Left kidney (tissue), 2 donors: Measurements from ENCODE around the gene CECR2. TPM values are rescaled to one million over a fixed set of nuclear protein-coding genes. Genes with fewer than 3 reads are reported as not detected.
"Not testable (repeated sequence)": the region's sequence is repeated elsewhere in the genome, so short reads cannot be mapped to it uniquely, and the experiment has no call there.

Experiments used
- DNase-seq: peaks from one replicate; pipeline ENCODE4 v3.0.0-alpha.2; 2013
- polyA plus RNA-seq: library from polyadenylated mRNA; unstranded; fragments of 120-200 nt; gene quantifications from one replicate; pipeline ENCODE4 v1.2.1, GENCODE V29; 2013; ENCODE audit not compliant: insufficient read length

The CECR2 gene
- polyA plus RNA-seq, 1 donor: 23.2 TPM

DNA sequence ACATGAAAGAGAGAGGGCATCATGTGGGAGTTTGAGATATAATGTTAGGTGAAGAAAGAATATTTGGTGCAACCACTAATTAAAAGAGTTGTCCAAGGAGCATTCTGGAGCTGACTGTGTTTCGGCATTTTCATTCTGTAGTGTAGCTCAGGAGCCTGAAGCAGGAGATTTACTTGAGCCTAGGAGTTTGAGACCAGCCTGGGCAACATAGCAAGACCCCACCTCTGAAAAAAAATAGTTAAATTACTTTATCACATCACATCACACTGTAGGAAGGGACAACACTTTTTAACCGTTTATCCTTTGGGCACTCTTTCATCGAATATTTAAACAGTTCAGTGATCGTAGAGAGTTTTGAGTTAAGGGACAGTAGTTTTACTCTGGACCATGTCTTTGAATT is 143.7 kb downstream of the CECR2 start:
- no peak for DNase-seq

DNA sequence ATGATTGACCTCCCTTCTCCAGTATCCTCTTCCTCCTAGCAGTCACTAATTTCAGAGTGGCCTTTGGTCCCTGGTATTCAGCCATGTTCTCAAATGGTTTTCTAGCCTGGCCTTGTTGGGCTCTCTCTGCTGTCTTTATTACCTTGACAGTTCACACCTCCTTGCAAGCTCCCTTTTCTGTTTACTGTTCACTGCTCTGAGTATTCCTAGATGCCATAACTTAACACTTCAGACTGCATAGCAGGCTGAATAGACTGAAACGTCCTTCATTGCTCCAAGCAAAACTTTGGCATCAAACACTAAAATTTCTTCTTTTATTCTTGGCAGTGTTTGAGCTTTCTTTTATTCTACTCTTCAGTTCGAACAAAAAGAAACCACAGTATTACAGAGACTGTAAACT is 144.4 kb downstream of the CECR2 start:
- DNase-seq: no peak

DNA sequence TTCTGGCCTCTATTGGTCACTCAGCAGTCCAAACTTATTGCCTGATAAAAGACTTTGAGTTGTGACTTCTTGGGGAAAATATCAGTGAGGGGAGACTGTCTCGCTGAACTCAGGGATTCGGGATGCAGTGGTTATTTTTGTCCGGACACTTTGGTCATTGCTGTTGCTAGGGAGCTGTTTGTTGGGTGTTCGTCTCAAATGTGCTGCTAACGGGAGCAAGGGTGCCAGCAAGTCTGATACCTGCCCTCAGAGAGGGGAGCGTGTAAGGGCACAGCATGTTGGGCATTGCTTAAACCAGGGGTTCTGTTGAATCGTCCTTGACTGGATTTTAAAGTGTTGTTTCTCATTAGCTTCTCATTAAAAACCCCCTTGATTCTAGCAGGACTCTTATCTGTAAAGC is 144.8 kb downstream of the CECR2 start:
- DNase-seq: no peak

DNA sequence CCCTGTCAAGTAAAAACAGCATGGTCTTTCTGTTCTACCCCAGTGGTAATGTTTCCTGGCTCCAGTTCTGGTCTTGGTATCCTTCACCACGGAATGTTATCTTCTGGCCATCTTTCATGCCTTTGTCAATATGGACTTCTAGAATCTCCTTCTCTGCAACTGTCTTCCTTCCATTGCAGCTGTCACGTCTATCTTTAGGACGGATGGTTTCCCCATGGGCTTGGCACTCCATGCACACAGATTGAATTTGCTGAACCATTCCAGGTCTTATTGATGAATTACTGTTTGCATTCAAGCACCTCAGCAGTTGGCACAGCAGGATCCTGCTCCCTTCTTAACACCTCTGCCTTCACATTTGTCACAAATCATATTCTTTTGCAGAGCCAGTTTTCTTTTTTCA is 149.1 kb downstream of the CECR2 start:
- no peak for DNase-seq

DNA sequence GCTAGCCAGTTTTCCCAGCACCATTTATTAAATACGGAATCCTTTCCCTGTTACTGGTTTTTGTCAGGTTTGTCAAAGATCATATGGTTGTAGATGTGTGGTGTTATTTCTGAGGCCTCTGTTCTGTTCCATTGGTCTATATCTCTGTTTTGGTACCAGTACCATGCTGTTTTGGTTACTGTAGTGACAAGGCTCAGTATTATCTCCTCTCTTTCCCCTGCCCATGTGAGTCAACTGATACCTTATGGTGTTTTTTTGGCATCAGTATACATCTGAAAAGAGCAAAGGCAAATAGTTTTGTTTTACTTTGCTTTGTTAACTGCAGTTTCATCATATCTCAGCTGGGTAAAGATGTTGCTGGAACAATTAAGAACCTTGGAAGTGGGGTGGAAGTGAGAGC is 152.7 kb downstream of the CECR2 start:
- DNase-seq: not testable (repeated sequence)

DNA sequence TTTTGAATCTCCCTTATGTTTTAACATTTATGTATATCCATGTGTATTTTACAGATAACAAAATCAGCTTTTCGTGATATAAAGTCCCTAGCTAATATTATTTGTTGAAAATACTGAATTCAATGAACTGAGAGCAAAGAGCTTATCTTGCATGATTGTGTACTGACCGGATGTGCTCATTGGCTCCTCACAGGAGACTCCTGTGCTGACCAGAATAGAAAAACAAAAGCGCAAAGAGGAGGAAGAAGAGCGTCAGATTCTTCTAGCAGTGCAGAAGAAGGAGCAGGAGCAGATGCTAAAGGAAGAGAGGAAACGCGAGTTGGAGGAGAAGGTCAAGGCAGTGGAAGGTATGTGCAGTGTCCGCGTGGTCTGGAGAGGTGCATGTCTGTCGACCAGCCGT is 154.7 kb downstream of the CECR2 start:
- no peak for DNase-seq

DNA sequence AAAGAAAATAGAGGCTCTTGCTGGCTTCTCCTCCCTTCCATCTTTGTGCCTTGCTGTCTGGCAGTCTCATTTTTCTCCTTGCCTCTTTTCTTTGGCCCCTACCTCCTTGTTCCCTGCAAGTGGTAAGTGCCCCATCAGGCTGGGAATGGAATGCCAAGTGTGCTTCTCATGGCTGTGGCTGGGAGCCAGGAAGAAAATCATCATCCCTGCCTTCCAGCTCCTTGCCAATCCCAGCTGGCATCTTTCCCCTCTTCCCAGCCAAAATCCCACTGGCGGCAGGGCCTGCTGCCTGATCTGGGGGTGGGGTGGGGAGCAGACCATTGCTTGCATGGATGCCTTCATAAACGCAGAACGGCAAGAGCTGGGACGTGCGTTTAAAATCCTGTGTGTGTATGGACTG is 167.0 kb downstream of the CECR2 start:
- DNase-seq: no peak

DNA sequence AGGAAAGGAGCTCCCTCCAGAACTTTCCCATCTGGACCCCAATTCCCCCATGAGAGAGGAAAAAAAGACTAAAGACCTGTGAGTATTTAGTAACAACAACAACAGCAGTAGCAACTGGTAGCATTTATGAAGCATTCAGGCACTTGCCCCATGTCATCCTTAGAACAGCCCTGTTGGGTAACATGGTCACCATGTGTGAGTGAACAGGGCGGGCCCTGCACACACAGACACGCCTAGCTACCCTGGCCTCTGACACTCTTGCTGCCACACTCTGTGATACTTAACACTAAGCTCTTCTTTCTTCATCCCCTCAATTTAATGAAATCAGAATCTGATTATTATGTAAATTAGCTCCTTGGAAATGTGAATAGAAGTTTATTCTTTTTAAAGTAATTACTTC is 167.9 kb downstream of the CECR2 start:
- no peak for DNase-seq

DNA sequence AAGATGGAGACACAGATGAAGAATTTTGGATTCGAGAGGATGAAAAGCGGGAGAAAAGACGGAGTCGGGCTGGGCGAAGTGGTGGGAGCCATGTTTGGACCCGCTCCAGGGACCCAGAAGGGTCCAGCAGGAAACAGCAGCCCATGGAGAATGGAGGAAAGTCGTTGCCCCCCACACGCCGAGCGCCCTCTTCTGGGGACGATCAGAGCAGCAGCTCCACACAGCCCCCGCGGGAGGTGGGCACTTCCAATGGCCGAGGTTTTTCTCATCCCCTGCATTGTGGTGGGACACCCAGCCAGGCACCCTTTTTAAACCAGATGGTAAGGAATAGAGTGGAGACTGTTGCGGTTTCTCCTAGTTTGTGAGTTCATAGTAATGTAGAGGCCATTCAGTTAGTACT is 171.2 kb downstream of the CECR2 start:
- no peak for DNase-seq

DNA sequence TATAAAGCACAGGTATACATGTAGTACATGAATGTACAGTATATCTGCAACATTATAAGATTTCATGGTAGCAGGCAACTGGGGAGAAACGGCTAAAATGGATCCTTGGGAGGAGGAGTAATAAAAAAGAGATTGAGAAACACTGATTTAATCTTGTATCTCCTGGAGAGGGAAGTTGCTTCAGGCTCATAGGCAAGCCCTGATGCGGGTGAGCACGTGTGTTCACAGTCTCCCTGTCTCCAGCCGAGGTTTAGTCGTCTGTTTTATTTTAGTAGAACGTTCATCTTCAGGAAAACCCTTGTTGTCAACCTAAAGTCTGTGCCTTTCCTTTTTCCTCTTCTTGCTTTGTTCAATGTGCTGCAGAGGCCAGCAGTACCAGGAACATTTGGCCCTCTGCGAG is 172.2 kb downstream of the CECR2 start:
- DNase-seq: no peak

DNA sequence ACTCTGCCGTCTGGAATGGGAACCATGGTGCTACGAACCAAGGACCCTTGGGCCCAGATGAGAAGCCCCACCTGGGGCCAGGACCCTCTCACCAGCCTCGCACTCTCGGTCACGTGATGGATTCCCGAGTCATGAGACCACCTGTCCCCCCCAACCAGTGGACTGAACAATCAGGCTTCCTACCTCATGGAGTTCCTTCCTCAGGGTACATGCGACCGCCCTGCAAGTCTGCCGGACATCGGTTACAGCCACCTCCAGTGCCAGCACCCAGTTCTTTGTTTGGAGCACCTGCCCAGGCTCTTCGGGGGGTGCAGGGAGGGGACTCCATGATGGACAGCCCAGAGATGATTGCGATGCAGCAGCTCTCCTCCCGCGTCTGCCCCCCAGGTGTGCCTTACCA is 173.2 kb downstream of the CECR2 start:
- no peak for DNase-seq

DNA sequence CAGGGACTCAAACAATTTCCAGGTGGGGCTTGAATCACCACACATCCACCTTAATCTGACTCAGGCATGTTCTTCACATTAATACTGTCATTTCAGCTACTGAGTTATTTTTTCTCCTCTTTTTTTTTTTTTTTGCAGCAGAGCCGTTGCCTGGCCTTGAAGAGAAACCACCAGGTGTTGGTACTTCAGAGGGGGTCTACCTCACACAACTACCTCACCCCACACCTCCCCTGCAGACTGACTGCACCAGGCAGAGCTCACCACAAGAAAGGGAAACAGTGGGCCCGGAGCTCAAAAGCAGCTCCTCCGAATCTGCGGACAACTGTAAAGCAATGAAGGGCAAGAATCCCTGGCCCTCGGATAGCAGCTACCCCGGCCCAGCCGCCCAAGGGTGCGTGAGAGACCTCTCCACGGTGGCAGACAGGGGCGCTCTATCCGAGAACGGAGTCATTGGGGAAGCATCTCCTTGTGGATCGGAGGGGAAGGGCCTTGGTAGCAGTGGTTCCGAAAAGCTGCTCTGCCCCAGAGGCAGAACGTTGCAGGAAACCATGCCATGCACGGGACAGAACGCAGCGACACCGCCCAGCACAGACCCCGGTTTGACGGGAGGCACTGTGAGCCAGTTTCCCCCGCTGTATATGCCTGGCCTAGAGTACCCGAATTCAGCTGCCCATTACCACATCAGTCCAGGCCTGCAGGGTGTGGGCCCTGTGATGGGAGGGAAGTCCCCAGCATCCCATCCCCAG is 178.9 kb downstream of the CECR2 start:
- DNase-seq: no peak

DNA sequence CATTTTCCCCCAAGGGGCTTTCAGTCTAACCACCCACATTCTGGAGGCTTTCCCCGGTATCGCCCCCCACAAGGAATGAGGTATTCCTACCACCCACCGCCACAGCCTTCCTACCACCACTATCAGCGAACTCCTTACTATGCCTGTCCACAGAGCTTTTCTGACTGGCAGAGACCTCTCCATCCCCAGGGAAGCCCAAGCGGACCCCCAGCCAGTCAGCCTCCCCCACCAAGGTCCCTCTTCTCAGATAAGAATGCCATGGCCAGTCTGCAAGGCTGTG is 179.4 kb downstream of the CECR2 start:
- no peak for DNase-seq

DNA sequence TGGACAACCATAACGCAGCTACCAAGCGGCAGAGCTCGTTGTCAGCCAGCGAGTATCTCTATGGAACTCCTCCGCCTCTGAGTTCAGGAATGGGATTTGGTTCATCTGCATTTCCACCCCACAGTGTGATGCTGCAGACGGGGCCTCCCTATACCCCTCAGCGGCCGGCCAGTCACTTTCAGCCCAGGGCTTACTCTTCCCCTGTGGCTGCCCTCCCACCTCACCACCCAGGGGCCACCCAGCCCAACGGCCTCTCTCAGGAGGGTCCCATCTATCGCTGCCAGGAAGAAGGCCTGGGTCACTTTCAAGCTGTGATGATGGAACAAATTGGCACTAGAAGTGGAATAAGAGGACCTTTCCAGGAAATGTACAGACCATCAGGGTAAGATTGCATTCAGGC is 179.9 kb downstream of the CECR2 start:
- no peak for DNase-seq

DNA sequence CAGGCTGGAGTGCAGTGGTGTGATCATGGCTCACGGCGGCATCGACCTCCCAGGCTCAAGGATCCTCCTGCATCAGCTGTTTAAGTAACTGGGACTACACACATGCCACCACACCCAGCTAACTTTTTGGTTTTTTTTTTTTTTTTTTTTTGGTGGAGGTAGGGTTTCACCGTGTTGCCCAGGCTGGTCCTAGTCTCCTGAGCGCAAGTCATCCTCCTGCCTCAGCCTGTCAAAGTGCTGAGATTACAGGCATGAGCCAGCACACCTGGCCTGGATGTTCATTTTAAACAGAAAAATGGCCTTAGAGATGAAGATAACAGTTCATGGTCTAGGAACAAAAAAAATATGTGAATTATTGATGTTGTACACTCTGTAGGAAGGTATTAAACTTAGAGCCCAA is 180.4 kb downstream of the CECR2 start:
- no peak for DNase-seq

DNA sequence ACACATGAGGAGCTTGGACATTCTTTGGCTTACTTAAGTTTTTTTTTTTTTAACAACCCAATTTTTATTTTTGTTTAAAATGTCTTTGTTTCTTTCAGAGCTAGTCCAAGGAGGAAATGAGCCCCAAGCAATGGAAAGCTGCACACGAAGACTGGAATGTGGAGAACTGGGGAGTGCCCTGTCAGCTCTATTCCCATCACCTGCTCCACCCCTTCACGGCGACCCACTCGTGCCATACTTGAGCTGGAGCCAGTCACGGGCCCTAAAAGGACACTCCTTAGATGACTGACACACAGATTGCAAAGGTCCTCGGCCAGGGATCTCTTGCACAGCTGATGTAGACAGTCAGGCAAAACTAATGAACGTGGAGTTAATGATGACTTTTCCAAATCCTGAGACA is 183.5 kb downstream of the CECR2 start:
- no peak for DNase-seq

DNA sequence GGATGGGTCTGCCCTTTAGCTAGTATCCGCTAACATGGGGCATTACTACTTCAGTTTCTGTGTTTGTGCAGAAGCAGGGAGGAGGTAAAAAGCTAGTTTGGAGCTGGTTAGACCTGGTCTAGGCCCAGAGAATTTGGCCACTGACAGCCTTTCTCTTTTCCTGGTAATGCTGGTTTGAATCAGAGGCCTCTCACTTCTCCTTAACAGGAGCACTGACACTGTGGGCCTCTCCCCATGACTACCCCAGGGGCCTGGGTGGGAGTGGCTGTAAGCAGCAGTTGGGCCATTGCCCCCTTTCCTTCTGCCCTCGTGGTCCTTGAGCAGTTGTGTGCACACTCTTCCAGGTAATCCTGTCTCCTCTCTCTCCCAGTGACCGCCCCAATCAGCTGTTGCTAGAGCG is 185.6 kb downstream of the CECR2 start:
- DNase-seq: no peak

DNA sequence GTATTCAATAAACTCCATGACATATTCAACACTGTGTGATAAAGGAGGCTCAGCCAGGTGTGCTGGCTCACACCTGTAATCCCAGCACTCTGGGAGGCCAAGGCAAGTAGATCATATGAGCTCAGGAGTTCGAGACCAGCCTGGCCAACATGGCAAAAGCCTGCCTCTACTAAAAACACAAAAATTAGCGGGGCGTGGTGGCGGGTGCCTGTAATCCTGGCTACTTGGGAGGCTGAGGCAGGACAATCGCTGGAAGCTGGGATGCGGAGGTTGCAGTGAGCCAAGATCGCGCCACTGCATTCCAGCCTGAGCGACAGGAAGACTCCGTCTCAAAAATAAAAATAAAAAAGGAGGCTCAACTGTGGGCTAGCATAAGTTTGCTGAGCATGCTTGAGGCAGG is 189.9 kb downstream of the CECR2 start:
- DNase-seq: no peak

DNA sequence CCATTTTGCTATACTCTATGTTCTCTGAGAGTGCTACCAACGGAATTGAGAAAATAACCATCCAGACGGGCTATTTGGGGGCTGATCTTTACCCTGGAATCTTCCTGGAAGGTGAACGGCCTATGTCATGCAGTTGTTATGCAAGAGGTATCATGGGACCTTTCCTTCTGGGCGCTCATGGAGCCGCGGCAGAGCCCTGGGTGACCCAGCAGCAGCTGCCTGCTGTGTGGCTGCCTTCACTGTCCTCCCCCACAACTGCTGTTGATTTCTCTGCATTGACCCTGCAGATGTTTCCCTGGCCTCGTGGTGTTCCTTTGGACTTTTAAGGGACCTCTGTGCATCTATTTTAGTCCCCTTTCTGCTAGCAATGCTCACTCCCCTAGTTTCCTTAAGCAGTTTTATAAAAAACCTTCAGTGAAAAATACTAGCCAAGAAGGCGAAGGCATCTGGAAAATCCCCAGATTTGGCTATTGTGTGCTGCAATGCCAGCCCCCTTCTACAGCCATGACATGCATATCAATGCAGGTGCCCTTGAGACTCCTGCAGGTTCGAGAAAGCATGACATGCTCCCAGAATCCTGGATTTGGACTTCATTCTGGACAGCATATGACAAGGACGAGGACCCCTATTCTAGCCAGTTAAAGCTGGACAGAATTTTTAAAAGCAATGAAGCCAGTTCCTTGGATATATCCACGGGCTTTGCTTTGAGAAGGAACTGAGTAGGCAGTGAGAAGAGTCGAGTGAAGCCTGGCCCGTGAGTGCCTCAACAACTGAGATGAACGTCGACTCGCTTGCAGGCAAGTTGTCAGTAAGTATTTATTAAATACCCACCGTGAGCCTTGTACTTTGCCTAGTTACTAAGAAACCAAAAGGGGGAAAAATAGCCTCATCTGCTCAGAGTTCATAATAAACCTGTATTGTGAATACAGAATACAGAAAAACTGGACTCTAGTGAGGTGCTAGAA is 193.9 kb downstream of the CECR2 start, which contains the start of gene SLC25A18:
Gene SLC25A18 (plus strand): TSS at position 593 of the 965 bp plus-strand sequence. CDS start 16,447 bp downstream, outside the sequence.
- no peak for DNase-seq

DNA sequence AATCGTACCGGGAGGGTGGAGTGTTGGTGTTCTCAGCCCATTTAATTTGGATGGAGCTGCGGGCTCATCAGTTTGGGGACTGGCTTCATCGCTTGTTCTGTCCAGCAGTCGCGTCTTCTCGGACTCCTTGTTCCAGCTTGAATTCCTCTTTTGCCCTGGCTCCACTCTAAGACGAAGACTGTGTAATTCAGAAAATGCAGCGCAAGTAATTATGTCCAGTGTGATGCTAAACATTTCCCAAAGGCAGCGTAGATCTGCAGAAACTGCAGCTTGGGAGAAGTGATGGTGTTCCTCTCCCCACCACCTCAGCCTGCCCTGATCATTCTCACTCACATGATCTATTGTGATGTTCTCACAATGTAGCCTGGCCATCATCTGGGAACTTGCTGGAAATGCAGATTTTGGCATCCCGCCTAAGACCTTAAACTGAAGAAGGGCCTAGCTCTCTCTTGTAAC is 194.7 kb downstream of the CECR2 start:
- DNase-seq: no peak

DNA sequence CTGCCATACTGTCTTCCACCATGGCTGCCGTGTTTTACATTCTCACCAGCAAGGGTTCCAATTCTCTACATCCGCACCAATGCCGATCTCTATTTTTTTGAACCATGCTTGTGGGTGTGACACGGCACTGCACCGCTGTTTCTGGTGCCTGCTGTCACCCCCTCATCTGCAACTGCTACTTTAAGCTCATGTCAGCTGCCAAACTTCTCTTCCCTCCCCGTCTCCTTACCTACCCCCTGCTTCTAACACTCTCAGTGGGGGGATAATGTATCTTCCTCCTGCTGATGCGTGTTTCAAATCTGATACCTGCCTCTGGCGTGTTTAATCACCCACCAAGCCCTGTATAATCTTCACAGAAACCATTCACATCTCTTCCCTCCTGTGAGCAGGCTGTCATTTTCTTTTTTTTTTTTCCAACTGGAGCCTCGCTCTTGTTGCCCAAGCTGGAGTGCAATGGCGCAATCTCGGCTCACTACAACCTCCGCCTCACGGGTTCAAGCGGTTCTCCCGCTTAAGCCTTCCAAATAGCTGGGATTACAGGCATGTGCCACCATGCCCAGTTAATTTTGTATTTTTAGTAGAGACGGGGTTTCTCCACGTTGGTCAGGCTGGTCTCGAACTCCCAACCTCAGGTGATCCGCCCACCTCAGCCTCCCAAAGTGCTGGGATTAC is 196.9 kb downstream of the CECR2 start:
- DNase-seq: not testable (repeated sequence)

DNA sequence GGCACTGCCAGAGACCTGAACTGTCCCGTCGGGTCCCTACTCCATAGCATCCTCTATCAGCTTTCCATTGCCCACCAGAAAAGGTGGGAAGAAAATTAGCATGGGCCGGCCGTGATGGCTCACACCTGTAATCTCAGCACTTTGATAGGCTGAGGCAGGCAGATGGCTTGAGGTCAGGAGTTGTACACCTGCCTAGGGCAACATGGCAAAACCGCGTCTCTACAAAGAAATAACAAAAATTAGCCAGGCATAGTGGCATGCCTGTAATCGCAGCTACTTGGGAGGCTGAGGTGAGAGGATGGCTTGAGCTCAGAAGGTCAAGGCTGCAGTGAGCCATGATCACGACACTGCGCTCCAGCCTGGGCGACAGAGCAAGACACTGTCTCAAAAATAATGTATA is 197.5 kb downstream of the CECR2 start:
- no peak for DNase-seq

DNA sequence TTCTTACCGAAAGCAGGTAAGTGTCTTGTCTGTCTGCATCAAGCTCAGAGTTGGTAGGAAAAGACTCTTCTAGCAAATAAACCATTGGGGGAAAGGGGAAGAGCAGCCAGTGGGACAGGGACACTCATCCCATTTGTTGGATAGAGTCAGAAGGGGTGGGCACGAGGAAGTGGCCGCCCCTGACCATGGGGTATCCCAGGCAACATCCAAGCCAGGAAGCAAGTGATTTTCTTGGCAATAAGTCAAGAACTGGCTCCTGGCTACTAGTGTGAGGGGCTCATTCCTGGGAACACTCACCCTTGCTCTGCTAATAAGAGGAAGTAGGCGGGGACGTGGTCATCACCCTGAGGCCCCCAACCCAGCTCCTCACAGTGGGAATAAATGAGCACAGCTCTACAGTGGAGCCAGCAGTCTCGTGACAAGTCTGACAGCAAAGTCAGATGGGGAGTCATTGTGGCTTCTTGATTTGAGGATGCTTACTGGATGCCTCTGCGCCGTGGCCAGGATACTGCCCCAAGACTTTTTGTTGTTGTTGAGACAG is 200.8 kb downstream of the CECR2 start:
- DNase-seq: no peak
